RWPE2 (cell line): ENCODE results near the gene PANX1.

Experiments
- ATAC-seq: fragments of 200-7000 bp; cut with Tn5 transposase; 3 replicates; pipeline ENCODE4 v1.9.1; 2021; ENCODE audit warnings: low read depth
- DNase-seq: peaks from one replicate; pipeline ENCODE4 v3.0.0-alpha.2; 2020; ENCODE audit warnings: low spot score
- H3K27ac ChIP-seq: fragments of 450-650 bp; 2 replicates; pipeline ENCODE4 v1.5.1; 2017; ENCODE audit warnings: mild to moderate bottlenecking; ENCODE audit not compliant: poor library complexity, severe bottlenecking
- H3K27me3 ChIP-seq: fragments of 250-450 bp; sonication (Bioruptor Pico); 2 replicates; pipeline ENCODE4 v1.5.1; 2021; ENCODE audit warnings: mild to moderate bottlenecking, moderate library complexity; ENCODE audit not compliant: insufficient read depth, poor library complexity, severe bottlenecking
- H3K36me3 ChIP-seq: fragments of 250-450 bp; sonication (Bioruptor Pico); 2 replicates; pipeline ENCODE4 v1.5.1; 2020; ENCODE audit warnings: low read depth, mild to moderate bottlenecking, moderate library complexity
- H3K4me1 ChIP-seq: fragments of 250-450 bp; sonication (Bioruptor Pico); 2 replicates; pipeline ENCODE4 v1.5.1; 2021; ENCODE audit warnings: mild to moderate bottlenecking, moderate library complexity; ENCODE audit not compliant: insufficient read depth, poor library complexity, severe bottlenecking
- H3K4me3 ChIP-seq: fragments of 250-450 bp; sonication (Bioruptor Pico); 2 replicates; pipeline ENCODE4 v1.5.1; 2021; ENCODE audit warnings: mild to moderate bottlenecking, moderate library complexity; ENCODE audit not compliant: severe bottlenecking
- H3K9me3 ChIP-seq: fragments of 250-450 bp; sonication (Bioruptor Pico); 2 replicates; pipeline ENCODE4 v1.5.1; 2021; ENCODE audit warnings: mild to moderate bottlenecking, moderate library complexity; ENCODE audit not compliant: severe bottlenecking
- CTCF ChIP-seq: fragments of 450-650 bp; IDR thresholded peaks from one replicate; pipeline ENCODE4 v1.5.1; 2017; ENCODE audit warnings: mild to moderate bottlenecking, moderate library complexity; ENCODE audit not compliant: poor library complexity, severe bottlenecking

Gene PANX1

GRCh38 chr11:94128291-94128745 is 323 bp upstream of the PANX1 start:
- DNase-seq, result no peak
- no peaks in the 10 kb centered on the region for H3K9me3 ChIP-seq
- H3K4me1 ChIP-seq, result peaks cover 20% of the 10 kb centered on the region
- no peak for TF ChIP-seq CTCF
- no peaks in the 10 kb centered on the region for H3K27me3 ChIP-seq
- no peaks in the 10 kb centered on the region for H3K36me3 ChIP-seq
- peak overlapping the region; percentile 78 for H3K4me3 ChIP-seq
- peak overlapping the region; percentile 98 for H3K27ac ChIP-seq
- peak; percentile 11; the same call in 2 of the 3 replicates for ATAC-seq

- no peaks in the 10 kb centered on the region for H3K36me3 ChIP-seq
- H3K9me3 ChIP-seq, result no peaks in the 10 kb centered on the region
- H3K27ac ChIP-seq, result peak overlapping the region; percentile 98
- H3K4me1 ChIP-seq, result peaks cover 23% of the 10 kb centered on the region
- ATAC-seq, result no peak; the same call in 2 of the 3 replicates
- TF ChIP-seq CTCF, result no peak
- peak overlapping the region; percentile 78 for H3K4me3 ChIP-seq
- no peaks in the 10 kb centered on the region for H3K27me3 ChIP-seq
- DNase-seq, result no peak
Observed at GRCh38 chr11:94129512-94130297, 1.1 kb downstream of the PANX1 start.

- TF ChIP-seq CTCF, result no peak
- no peaks in the 10 kb centered on the region for H3K27me3 ChIP-seq
- ATAC-seq (peak; percentile 16), DNase-seq (no peak)
- peak overlapping the region; percentile 98 for H3K27ac ChIP-seq
- H3K4me1 ChIP-seq, result peaks cover 31% of the 10 kb centered on the region
- H3K4me3 ChIP-seq, result peak overlapping the region; percentile 78
- H3K36me3 ChIP-seq, result no peaks in the 10 kb centered on the region
- no peaks in the 10 kb centered on the region for H3K9me3 ChIP-seq
Observed at GRCh38 chr11:94130298-94131046, 1.8 kb downstream of the PANX1 start.

GRCh38 chr11:94131047-94131717 is 2.5 kb downstream of the PANX1 start:
- Histone ChIP-seq H3K4me1 (peaks cover 35% of the 10 kb centered on the region), H3K9me3 (no peaks in the 10 kb centered on the region), H3K27ac (peak overlapping the region; percentile 98), H3K36me3 (no peaks in the 10 kb centered on the region), H3K4me3 (peak overlapping the region; percentile 78), H3K27me3 (no peaks in the 10 kb centered on the region)
- DNase-seq (no peak), ATAC-seq (no peak)
- TF ChIP-seq CTCF, result no peak
